Thyroid gland (tissue), 4 donors: ENCODE measurements around the gene RAB8B. TPM values are rescaled to one million over a fixed set of nuclear protein-coding genes. Genes with fewer than 3 reads are reported as not detected.
"Not testable (repeated sequence)": the region's sequence is repeated elsewhere in the genome, so short reads cannot be mapped to it uniquely, and the experiment has no call there.

ENCODE experiments used
- DNase-seq, 2 donors: peaks; one replicate each; pipeline ENCODE4 v3.0.0-alpha.2; 2019
- H3K27ac ChIP-seq, 3 donors: fragments of 200-600 bp; sonication (generic); 1 replicate in 2 of 3; 2 replicates in 1 of 3; pipeline ENCODE4 v1.5.1; 2016 to 2019; ENCODE audit warnings: mild to moderate bottlenecking in 1 of 3, moderate library complexity in 1 of 3
- H3K27me3 ChIP-seq: fragments of 200-600 bp; sonication (generic); one replicate; pipeline ENCODE4 v1.5.1; 2019
- H3K36me3 ChIP-seq, 2 donors: fragments of 200-600 bp; sonication (generic); one replicate each; pipeline ENCODE4 v1.5.1; 2016 to 2019
- H3K4me1 ChIP-seq, 2 donors: fragments of 200-600 bp; sonication (generic); one replicate each; pipeline ENCODE4 v1.5.1; 2017 to 2019
- H3K4me3 ChIP-seq, 3 donors: fragments of 200-600 bp; sonication (generic); replicated peaks in 1 of 3; 1 replicate in 2 of 3; 2 replicates in 1 of 3; pipeline ENCODE4 v1.5.1; 2016; ENCODE audit warnings: mild to moderate bottlenecking in 1 of 3
- H3K9me3 ChIP-seq: fragments of 200-600 bp; sonication (generic); one replicate; pipeline ENCODE4 v1.5.1; 2017
- POLR2A ChIP-seq, 2 donors: fragments of 450-650 bp; IDR thresholded peaks; one replicate each; pipeline ENCODE4 v1.6.1; 2017; ENCODE audit warnings: antibody characterized with exemption in 2 of 2, mild to moderate bottlenecking in 2 of 2, moderate library complexity in 1 of 2
- WGBS, 2 donors: methylation state at CpG; one replicate each; pipeline ENCODE4 v1.1.5; 2017; 5-methylcytosine and 5-hydroxymethylcytosine counted together
- intact Hi-C: fragments of 100-400 bp; cut with DNase I; formaldehyde crosslinking; loops from one replicate; pipeline ENCODE4 v1.15.1; 2023
- total RNA-seq, 4 donors: library from RNA; depleted of rRNA; stranded (reverse); fragments of >200 nt; gene quantifications; one replicate each; pipeline ENCODE4 v1.2.3, GENCODE V29; 2016
- TF ChIP-seq, protein P1 (sequence below), 6 experiments: fragments of 200-600 bp in 3 of 6; fragments of 450-650 bp in 3 of 6; sonication (generic) in 3 of 6; IDR thresholded peaks; one replicate each; pipeline ENCODE4 v1.5.1; 2016 to 2019; ENCODE audit warnings: antibody characterized with exemption in 6 of 6, mild to moderate bottlenecking in 2 of 6, inconsistent platforms in 1 of 6, moderate library complexity in 1 of 6

The RAB8B gene
- total RNA-seq, 4 donors from 2014 or later = 17.6 to 36.0 (median 22.1) TPM

DNA sequence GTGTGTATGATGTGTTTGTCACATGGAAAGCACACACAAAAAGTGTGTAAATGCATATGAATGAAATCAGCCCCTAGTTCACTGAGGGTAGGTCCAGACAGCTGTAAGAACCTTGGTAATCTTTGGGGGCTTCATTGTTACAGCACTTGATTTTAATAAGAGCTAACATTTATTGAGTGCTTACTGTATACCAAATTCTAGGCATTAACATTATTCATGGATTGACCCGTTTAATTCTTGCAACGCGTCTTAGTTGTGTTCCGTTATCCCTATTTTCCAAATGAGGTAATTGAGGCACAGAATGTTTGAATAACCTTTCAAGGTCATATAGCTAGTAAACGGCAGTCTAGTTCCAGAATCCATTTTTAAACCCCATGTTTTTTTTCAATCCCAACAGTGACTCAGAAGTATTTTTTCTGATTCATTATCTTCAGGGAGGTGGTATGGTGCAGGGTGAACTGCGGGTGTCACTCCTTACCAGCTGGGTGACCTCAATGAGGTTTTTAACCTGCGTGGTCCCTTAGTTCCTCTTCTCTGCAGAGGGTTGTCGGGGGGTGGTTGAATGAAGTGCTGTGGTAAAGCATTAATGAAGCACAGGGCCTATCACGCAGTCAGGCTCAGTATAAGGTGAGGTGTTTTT lies 14.2 kb downstream of the RAB8B start:
- Histone ChIP-seq H3K36me3 (no peaks in the 10 kb centered on the region), H3K4me3 (no peak overlapping the region), H3K4me1 (peaks cover 4 to 7% of the 10 kb centered on the region in 2 donors), H3K27me3 (no peaks in the 10 kb centered on the region), H3K27ac (no peak overlapping the region), H3K9me3 (no peaks in the 10 kb centered on the region)
- 85 to 91% methylated on average over 9 of the region's 9 CpGs for WGBS, 2 donors
- TF ChIP-seq, protein P1, sequence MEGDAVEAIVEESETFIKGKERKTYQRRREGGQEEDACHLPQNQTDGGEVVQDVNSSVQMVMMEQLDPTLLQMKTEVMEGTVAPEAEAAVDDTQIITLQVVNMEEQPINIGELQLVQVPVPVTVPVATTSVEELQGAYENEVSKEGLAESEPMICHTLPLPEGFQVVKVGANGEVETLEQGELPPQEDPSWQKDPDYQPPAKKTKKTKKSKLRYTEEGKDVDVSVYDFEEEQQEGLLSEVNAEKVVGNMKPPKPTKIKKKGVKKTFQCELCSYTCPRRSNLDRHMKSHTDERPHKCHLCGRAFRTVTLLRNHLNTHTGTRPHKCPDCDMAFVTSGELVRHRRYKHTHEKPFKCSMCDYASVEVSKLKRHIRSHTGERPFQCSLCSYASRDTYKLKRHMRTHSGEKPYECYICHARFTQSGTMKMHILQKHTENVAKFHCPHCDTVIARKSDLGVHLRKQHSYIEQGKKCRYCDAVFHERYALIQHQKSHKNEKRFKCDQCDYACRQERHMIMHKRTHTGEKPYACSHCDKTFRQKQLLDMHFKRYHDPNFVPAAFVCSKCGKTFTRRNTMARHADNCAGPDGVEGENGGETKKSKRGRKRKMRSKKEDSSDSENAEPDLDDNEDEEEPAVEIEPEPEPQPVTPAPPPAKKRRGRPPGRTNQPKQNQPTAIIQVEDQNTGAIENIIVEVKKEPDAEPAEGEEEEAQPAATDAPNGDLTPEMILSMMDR (IDR thresholded peaks at IDR 0.05) = no peak
- TF ChIP-seq POLR2A (IDR thresholded peaks at IDR 0.05) = no peak
- intact Hi-C loops = no loop called here
- no peak for DNase-seq

DNA sequence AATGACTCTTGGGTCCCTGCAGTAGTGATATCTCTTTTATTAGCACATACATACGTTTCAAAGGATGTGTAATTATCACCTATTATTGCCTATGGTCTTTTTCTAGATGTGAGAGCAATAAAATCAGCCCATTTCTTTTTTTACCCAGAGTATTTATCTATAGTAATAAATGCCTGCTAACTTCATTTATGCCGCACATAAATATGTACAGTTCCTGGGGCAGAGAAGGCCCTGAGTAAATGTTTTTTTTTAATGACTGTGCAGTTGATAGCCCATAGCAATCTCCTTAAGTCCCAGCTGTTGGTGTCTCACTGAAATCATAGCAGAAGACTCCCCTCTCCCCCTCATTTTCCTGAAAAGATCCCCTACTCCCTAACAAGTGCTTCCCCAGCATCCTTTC lies 16.7 kb downstream of the RAB8B start:
- no peak for DNase-seq
- Histone ChIP-seq H3K9me3 (no peaks in the 10 kb centered on the region), H3K4me3 (no peak overlapping the region), H3K4me1 (peaks cover 4 to 11% of the 10 kb centered on the region in 2 donors), H3K27me3 (no peaks in the 10 kb centered on the region), H3K27ac (no peak overlapping the region), H3K36me3 (no peaks in the 10 kb centered on the region)
- WGBS, 2 donors = 95 to 98% methylated on average over 2 of the region's 2 CpGs
- intact Hi-C loops = no loop called here
- TF ChIP-seq POLR2A (IDR thresholded peaks at IDR 0.05) = no peak
- TF ChIP-seq, protein P1 (IDR thresholded peaks at IDR 0.05) = no peak

DNA sequence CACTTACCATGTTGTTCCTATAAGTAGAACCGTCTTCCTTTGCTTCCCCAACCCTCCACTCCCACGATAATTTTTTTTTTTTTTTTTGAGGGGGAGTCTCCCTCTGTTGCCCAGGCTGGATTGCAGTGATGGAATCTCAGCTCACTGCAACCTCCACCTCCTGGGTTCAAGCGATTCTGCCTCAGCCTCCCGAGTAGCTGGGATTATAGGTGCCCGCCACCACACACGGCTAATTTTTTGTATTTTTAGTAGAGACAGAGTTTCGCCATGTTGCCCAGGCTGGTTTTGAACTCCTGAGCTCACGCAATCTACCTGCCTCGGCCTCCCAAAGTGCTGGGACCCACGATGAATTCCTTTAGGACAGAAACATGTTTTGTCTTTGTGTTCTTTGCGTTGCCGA lies 19.4 kb downstream of the RAB8B start:
- H3K36me3 ChIP-seq, H3K4me3 ChIP-seq, DNase-seq, H3K27me3 ChIP-seq, H3K9me3 ChIP-seq, H3K27ac ChIP-seq, intact Hi-C loops: not testable (repeated sequence)
- H3K4me1 ChIP-seq = peaks cover 4 to 10% of the 10 kb centered on the region in 2 donors
- 96 to 97% methylated on average over 12 of the region's 12 CpGs for WGBS, 2 donors

DNA sequence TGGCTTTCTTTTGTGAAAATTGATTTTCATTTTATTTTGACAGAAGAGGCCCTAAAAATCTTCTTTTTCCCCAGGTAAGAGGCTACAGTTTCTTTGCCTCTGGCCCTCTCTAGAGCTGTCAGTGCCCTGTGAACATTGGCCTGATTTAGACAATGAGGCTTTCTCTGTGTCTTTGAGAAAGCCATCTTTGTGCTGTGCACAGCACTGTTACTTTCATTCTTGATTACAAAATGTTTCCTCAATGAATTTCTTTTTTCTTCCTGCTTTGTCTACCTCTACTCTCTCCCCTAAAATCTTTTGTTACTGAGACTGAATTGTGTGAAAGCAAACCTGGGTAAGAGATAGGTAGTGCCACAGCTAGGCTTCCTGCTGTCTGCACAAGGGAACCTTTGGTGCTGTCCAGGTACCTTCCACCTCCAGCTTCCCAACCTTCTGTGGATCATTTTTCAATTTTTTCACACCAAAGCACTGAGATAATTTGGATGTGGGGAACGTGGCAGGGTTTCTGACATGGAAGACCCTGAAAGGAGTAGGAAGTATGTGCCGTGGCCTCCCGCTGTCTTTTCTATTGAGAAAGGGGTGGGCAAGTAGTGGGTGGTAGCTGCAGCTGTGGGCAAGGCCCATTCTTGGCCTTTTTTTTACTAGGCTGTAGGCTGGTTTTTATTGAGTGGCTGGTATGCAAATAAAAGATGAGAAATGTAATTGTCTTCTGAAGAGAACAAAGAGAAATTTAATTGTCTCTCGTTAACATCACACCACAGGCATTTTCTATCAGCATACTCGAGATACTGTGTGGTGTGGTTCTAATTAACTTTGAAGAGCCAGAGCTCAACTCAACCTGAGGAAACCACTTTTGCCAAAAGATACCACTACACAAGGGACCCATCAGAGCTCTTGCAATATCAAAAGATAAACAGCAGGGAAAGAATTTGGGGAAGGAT lies 21.0 kb downstream of the RAB8B start:
- H3K4me1 ChIP-seq = peaks cover 0 to 10% of the 10 kb centered on the region in 2 donors
- DNase-seq = no peak
- H3K4me3 ChIP-seq = no peak overlapping the region
- no peaks in the 10 kb centered on the region for H3K36me3 ChIP-seq
- no peaks in the 10 kb centered on the region for H3K9me3 ChIP-seq
- H3K27ac ChIP-seq = no peak overlapping the region
- no peak for TF ChIP-seq POLR2A (IDR thresholded peaks at IDR 0.05)
- TF ChIP-seq, protein P1 (IDR thresholded peaks at IDR 0.05) = no peak
- 81 to 87% methylated on average over 5 of the region's 5 CpGs for WGBS, 2 donors
- H3K27me3 ChIP-seq = no peaks in the 10 kb centered on the region
- intact Hi-C loops = no loop called here

DNA sequence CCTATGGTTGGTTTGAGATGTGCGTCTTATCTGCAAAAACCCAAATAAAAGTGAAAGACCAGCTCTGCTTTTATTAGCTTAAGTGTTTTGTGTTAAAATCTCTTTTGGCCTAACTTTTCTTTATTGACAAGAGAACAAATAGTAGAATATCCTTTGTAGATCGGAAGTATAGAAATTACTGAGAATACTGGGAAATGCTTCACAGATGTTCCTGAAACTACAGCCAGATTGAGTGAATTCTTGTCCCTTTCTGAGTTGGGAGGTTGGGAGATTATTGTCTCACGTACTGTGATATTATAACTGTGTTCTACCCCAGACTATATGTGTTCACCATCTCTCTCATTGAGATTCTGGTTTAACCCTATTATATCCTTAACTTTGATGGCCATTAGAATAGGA lies 21.7 kb downstream of the RAB8B start:
- 79 to 87% methylated on average over 3 of the region's 3 CpGs for WGBS, 2 donors
- TF ChIP-seq, protein P1 (IDR thresholded peaks at IDR 0.05) = no peak
- no peak for TF ChIP-seq POLR2A (IDR thresholded peaks at IDR 0.05)
- no peak overlapping the region for H3K27ac ChIP-seq
- intact Hi-C loops = no loop called here
- DNase-seq = no peak
- no peaks in the 10 kb centered on the region for H3K9me3 ChIP-seq
- H3K4me1 ChIP-seq = peaks cover 0 to 10% of the 10 kb centered on the region in 2 donors
- no peaks in the 10 kb centered on the region for H3K27me3 ChIP-seq
- H3K36me3 ChIP-seq = no peaks in the 10 kb centered on the region
- no peak overlapping the region for H3K4me3 ChIP-seq
